DMS53 (cell line): ENCODE results near the gene DMRTC2.
A peak's percentile ranks its signal among the peaks of the same experiment; 100 is the strongest.

Experiments used
- DNase-seq: peaks from one replicate; lab custom pipeline; 2025; lab: John Stamatoyannopoulos, UW

The DMRTC2 gene

DNA sequence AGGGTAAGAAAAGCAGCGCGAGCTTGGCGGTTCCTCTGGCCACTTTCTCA lies at the start of gene DMRTC2:
Gene DMRTC2 (plus strand): TSS at position 42 of the 50 bp plus-strand sequence. CDS start 2,387 bp downstream, outside the sequence.
- DNase-seq, result no peak

DNA sequence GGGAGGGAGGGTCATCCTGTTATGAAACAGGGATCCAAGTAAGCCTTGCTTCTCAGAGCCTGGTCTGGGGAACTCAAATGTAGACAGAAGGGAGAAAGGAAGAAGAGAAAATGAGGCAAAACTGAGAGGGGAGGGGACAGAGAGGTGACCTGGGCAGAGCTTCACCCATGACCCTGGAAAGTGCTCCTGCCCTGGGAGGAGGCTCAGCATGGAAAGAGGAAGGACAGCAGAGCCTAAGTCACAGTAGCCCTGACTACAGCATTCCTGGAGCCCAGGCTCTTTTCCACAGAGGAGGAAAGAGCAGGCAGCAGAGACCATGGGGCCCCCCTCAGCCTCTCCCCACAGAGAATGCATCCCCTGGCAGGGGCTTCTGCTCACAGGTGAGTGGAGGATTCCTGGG lies 48.5 kb upstream of the DMRTC2 start, which contains the start of gene CEACAM3:
Gene CEACAM3 (plus strand): TSS at position 226 of the 400 bp plus-strand sequence. CDS start 91 bp downstream, at position 317.
- no peak for DNase-seq

DNA sequence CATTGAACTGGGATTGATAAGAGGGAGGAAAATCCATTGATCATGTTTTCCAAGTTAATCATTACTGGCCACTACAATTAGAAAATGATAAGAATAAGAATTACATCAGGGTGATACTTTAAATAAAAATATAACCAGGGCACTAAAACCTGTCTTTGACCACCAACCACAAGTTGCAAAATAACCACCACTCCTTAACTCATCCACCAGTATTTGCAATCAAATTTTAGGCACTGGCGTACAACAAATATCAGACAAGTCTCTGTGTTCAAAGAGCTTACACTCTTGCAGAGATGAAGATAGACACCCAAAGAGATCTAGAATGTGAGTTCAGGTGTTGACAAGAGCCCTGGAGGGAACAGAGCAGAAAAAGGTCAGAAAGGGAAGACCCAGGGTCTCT lies 47.9 kb upstream of the DMRTC2 start:
- no peak for DNase-seq

DNA sequence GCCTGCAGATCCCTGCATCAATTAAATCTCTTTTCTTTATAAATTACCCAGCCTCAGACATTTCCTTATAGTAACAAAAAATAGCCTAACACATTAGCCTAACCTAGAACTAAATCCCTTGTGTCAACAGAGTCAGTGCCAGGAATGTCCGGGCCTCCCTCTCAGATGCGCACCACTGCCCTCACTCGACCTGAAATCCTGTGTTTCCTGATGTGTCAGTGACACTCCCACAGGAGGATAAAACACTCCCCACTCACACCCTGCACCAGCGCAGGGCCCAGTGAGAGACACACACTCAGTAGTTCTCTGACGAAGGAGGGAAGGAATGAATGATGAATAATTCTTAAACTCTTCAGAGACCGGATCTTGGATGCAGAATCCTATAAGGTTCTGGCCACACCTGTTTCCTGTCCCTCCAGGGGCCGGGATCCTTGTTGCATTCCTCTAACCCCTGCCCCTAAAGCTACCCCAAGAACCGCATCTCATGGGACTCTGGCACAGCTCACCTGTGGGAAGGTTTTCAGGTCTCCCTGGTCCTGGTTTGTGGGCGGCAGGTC lies 45.3 kb upstream of the DMRTC2 start:
- DNase-seq, result peak; percentile 93

DNA sequence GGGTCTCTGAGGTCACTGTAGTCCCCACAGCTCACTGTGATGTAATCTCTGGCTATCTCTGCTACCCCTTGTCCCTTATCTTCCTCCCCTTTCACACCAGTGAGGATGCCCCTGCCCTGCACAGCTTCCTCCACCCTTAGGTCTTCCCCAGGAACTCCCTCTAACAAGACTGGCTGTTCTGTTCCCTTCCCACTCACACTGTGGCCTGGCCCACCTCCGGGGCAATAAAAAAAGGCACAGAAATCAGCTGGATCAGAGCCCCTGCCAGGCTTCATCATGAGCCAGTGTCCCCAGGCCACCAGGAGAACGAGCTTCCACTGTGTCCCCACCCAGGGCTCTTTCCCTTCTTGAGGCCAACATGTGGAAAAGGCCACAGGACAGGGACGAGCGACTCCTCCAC lies 43.8 kb upstream of the DMRTC2 start:
- no peak for DNase-seq

DNA sequence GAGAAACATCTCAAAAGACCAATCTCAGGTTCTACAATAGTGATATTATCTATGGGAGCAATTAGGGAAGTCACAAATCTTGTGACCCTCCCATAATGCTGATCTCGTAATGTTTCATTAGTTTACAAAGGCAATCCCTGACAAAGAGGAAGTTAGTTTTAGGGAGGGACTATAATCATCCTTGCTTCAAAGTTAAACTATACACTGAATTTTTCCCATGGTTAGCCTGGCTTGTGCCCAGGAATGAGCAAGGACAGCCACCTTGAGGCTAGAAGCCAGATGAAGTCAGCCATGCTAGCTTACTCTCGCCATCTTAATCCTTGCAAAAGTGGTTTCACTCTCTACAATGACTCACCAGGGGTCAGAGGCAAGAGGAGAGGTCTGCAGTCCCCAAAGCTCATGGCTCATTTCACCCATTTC lies 43.0 kb upstream of the DMRTC2 start:
- DNase-seq, result no peak

DNA sequence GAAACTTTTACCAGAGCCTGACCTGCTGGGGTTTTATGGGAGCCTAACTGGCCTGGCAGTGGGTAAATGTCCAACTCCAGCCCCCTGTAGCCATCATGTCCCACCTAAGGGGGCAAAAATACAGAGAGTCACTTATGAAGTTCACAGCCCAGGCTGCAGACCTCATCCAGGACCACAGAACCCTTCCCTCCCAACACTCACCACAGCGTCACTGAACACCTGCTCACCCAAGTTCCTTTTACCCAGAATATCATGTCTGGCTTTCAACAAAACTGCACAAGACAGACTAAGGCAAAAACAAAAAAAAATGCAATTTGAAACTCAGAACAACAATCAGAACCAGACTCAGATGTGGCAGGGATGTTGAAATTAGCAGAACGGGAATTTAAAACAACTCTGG lies 42.1 kb upstream of the DMRTC2 start:
- DNase-seq, result no peak

DNA sequence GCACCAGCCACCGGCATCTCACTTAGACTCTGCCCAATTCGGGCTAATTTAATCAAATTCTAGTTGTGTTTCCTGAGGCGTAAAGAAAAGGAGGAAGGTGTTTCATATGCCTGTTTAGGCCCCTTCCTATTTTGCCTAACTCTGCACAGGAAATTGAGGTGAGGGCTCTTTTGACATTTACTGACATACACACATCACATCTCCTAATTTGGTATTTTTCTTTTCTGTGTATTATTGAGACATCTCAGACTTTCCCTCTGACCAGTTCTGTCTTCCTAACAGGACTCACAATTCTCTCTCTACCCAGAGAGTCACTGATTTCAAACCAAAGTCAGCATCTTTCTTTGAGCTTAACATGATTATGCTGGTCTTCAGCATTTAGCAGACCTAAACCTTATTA lies 40.5 kb upstream of the DMRTC2 start:
- no peak for DNase-seq

DNA sequence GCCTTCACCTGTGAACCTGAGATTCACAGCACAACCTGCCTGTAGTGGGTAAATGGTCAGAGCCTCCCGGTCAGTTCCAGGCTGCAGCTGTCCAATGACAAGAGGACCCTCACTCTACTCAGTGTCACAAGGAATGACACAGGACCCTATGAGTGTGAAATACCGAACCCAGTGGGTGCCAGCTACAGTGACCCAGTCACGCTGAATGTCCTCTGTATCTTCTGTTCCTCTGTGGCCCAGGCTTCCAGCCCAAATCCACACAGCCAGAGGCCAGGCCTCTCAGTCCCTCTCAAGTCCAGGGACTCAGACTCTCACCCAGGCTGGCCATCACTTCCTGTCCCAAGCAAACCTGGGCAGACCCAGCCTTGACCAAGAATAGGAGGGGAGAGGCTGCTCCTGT lies 37.7 kb upstream of the DMRTC2 start:
- DNase-seq, result no peak

DNA sequence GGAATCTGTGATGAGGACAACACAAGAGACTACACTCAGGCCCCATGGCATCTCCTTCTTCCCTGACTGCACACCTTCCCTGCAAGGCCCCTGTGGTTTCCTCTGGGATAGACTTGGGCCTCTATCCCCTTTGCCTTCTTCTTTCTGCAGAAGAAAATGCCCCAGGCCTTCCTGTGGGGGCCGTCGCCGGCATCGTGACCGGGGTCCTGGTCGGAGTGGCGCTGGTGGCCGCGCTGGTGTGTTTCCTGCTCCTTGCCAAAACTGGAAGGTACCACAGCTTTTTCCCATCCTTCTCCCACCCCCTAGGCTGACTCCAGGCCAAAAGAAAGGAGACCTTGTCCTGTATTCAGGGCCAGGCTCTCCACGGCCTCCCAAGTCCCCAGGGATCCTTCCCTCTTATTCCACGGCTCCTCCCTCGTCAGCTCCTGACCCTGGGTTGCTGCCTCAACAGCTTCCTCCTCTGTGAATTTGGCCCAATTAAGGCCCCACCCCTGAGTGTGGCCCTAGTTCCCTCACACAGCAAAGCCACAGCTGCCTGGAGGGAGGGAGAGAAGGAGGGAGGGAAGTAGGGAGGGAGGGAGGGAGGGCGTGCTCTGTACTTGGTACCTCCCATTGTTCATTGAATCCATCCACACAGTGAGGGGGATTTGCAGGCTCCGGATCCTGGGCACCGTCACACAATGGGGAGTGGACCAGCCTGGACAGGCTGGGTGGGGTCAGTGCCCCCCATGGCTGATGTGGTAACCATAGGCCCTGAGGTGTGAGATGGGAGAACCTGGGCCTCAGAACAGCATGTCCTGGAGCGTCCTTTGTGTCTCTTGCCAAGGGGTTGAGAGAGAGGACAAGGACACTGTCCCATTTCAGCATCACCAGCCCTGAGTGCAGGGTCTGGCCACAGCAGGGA lies 35.9 kb upstream of the DMRTC2 start:
- DNase-seq, result no peak

DNA sequence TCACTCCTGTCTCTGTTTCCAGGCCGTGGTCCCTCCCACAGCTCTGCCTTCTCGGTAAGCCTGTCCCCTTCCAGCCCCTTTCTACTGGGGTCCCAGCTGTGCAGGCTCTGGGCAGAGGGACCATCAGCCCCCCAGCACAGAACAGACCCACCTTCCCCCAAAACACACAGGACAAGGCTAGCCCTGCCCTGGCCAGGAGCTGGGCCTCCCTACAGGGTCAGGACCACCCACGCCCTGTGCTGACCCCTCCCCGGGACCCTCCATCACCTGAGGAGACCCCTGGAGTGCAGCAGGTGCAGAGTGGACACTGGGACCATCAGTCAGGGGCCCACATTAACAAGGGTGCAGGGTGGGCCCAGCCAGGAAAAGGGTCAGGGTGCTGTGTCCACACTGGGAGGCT lies 34.5 kb upstream of the DMRTC2 start:
- no peak for DNase-seq

DNA sequence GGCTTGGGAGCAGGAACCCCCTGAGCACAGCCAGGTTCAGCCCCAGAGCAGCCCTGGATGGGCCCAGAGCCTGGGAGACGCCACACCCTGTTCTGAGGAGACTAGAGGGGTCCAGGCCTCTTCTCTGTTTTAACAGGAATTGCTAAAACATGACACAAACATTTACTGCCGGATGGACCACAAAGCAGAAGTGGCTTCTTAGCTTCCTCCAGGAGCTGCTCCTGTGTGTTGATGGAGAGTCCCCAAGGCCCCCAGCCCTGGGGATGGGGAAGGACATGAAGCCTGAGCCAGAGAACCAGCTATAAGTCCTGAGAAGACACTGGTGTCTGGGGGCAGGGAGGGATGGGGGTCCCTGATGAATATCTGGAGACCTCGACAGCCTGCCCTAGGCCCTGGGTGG lies 33.8 kb upstream of the DMRTC2 start:
- no peak for DNase-seq

DNA sequence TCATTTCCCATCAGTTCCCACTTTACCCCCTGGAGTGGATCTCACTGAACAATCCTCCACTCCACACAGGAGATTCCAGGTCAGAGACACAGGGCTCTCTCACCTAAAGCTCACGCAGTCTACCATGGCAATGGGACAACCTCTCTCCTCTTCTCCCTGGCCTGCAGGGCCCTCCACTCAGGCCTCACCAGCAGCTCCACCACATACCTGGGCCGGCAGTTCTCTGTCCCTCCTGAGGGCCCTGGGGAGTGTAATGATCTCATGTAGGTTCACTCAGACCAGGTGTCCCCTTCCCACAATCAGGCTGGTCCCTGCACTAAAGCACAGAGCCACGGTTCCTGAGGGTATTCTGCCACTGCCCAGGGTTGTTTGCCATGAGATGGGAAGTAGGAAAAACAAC lies 32.9 kb upstream of the DMRTC2 start:
- DNase-seq, result no peak

DNA sequence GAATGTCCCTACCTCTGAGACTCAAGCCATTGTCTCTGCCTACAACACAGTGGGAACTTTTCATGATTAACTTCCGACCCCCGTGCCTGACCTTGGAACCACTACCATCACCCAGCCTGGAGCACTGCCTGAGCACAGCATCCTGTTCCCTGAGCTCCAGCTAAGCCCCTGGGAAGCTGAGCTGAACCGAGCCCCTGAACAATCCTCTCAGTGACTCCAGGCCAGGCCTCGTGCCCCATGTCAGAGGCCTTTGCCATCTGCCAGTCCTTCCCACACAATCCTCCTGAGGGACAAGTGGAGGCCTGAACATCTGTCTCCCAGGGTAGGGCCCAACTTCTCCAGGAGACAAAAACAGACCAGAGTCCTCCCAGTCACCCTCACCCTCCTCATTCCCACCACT lies 30.9 kb upstream of the DMRTC2 start:
- DNase-seq, result no peak

DNA sequence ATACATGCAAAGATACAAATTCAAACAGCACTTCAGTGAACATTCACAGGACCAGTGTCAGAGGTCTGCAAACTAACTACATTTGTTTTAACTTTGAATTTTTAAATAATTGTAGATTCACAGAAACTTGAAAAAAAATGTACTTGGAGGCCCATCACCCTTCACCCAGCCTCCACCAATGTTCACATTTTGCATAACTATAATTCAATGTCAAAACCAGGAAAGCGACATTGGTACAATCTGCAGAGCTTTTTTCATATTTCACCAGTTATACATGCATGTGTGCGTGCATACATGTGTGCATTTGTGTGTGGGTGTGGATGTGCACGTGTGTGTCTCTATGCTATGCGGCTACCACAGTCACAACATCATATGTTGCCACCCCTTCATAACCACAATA lies 29.5 kb upstream of the DMRTC2 start:
- DNase-seq, result no peak

DNA sequence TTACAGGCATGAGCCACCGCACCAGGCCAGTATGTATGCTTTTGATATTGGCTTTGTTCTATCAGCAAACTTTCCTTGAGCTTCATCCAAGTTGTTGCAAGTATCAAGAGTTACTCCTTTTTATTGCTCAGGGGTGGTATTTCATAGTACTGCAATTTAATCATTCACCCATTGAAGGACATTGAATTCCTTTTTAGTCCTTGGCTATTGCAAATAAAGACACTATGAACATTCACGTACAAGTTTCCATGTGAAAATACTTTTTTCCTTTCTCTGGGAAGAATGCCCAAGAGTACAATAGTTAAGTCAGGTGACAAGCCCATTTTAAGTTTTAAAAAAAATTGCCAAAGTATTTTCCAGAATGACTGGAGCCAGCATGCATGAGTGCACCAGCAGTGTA lies 28.1 kb upstream of the DMRTC2 start:
- no peak for DNase-seq

DNA sequence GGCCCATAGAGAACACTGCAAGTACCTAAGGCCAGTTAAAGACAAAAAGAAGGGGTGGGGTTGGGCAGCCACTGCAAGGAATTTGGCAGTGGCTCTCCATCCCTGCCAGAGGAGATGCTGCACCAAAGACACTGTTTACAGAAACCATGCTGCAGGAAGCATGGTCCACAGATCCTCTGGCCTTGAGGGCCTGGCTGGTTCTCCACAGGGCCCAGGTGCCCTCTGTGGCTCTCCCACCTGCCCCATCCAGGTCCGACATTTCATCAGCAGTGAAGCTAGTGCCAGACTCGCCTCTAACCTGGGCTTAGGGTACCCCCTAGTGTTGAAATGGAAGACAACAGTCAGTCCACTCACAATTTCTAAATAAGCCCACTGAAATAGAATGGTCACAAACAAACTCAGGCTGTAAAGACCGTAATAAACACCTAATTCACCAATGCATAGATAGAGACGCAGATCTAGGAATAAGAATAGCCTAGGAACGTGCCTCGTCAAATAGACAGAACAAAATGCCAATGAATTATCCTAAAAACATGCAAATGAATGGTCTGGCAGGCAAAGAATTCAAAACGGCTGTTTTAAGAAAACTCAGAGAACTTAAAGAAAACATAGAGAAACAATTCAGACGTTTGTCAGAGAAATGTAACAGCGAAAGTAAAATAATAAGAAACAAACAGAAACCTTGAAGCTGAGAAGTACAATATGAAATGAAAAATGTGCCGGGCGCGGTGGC lies 23.7 kb upstream of the DMRTC2 start:
- peak; percentile 90 for DNase-seq

DNA sequence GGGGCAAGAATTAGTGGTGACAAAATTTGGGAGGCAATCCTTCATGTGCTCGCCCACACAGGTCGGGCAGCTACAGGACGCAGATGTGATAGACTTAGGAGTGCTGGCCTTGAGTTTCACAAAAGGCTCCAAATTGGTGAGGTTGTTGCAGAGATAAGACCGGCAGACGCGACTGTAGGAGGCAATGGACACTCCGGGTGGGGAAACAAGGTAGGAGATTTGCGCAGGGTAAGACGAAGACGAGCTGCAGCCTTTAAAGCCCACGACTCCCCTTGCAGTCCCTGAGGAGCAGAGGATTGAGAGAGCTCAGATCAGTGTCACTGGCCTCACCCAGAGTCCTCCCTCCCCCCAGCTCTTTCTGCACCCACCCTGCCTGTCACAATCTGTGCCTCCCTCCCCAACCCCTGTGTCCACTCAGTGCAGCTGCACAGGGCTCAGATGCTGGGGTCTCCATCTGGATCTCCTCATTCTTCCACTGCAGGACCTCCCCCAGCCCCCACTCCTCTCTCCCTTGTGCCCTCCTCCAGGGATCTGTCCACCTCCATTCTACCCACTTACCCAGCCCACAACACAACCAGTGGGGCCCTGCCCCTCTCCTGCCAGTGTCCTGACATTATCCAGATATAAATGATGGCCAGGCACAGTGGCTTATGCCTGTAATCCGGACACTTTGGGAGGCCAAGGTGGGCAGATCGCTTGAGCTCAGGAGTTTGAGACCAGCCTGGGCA lies 6.7 kb upstream of the DMRTC2 start:
- no peak for DNase-seq

DNA sequence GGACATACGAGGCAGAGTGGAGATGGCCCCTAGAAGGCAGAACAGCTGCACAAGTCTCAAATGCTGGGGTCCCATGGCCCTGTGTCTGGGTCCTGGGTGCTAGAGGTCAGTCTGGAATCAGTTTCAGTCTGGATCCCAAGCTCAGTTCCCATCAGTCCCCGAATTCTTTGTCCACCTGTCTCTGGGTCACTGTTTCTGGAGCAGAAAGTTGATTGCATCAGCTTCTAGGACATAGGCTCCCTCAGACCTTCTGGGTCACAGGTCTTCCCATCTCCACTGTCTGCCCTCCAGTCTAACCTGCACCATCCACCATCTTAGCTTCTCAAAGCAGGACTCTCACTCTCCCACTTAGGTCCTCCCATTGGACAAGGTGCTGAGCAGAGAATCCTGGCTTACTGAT lies 5.6 kb upstream of the DMRTC2 start:
- no peak for DNase-seq

DNA sequence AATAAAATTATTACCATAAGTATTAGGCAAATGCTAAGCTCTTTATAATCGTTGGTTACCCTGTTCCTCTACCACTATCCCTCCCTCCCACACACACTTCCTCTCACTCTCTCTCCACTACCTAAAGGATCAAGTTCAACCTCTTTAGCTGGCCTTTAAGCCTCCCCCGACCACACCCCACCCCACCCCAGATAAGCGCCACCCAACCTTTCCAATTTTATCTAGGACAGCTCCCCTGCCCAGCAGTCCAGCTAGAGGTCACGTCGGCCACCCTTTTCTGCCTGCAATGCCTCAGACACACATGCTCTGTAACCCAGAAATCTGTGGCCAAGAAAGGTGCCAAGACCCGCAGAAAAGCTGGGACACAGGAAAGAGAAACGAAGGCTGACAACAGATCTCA lies 1.5 kb upstream of the DMRTC2 start:
- DNase-seq, result no peak

DNA sequence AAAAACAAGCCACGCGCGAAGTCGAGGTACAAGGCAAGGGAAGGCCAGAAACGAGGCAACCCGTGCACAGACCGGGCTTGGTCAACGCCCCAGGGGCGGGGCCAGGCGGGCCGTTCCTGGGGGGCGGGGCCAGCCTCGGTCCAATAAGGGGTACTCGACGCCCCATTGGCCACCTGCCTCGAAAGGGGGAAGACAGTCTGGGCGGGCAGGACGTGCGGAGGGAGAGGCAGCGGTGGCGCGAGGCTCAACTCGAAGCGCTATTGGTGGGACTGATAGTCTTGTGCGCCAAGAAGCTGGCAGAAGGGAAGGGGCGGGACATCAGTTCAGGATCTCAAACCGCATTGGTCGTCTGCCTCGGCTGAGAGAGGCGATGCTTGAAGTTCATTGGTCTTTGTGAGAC lies 241 bp upstream of the DMRTC2 start, which contains the start of gene LYPD4:
Gene LYPD4 (minus strand): TSS at position 83 of the 400 bp plus-strand sequence. CDS start 5,398 bp downstream, outside the sequence.
- peak; percentile 83 for DNase-seq

DNA sequence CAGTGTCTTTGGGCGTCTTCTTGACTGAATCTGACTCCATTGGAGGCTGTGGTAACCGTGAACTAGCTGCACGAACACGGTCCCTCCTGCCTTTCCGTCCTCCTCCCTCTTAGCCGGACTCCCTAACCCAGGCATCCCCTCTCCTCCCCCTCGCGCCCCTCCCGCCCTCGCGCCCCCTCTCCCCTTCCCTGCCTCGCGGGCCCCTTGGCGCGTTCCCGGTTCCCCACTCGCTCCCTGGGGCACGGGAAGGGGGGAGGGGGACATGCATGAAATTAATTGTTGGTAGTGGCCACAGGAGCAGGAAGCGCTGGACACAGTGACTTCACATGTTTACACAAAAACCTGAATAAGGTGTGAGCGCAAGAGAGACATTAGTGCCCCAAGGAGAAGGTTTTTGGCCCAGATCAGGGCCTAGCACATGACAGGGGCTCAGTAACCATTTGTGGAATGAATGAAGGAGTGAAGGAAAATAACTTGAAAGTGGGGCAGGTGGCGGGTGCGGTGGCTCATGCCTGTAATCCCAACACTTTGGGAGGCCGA lies 279 bp downstream of the DMRTC2 start:
- peak; percentile 70 for DNase-seq
